GM12878 (cell line): ENCODE results near the gene SLC38A3. TPM values are rescaled to one million over a fixed set of nuclear protein-coding genes. Genes with fewer than 3 reads are reported as not detected.

Source experiments
- ATAC-seq: fragments of 200-7000 bp; cut with Tn5 transposase; 3 replicates; pipeline ENCODE4 v1.9.1; 2020; ENCODE audit warnings: mild to moderate bottlenecking, moderate library complexity
- BruUV-seq: library from RNA; stranded (reverse); fragments of 400-500 nt; replicated peaks from 2 replicates; lab custom pipeline; 2021; lab: Mats Ljungman, UMichigan
- CTCF ChIA-PET: fragments of 300-600 bp; sonication (Branson Sonifier 250); formaldehyde crosslinking; extraction: SDS; loops from one replicate; lab custom pipeline; 2021; ENCODE audit warnings: inconsistent platforms; lab: Yijun Ruan, JAX
- POLR2A ChIA-PET: fragments of 350-600 bp; formaldehyde crosslinking; extraction: SDS; loops from one replicate; lab custom pipeline; 2021; ENCODE audit warnings: inconsistent platforms; lab: Charles Lee
- RAD21 ChIA-PET: fragments of 300-600 bp; sonication (Branson Sonifier 250); formaldehyde crosslinking; loops from one replicate; lab custom pipeline; 2023; ENCODE audit warnings: antibody characterized with exemption; ENCODE audit not compliant: unreplicated experiment; lab: Charles Lee
- SMC1A ChIA-PET: fragments of 300-600 bp; sonication (Branson Sonifier 250); formaldehyde crosslinking; loops from one replicate; lab custom pipeline; 2023; ENCODE audit not compliant: unreplicated experiment, uncharacterized antibody; lab: Charles Lee
- DNase-seq: peaks from one replicate; pipeline ENCODE4 v3.0.0-alpha.2; 2011; ENCODE audit warnings: low read depth, low spot score
- FAIRE-seq: peaks from 3 replicates; lab custom pipeline; 2011; peaks lifted over from hg19 to GRCh38; lab: Jason Lieb, UNC
- H2AFZ ChIP-seq: 2 replicates; pipeline ENCODE4 v1.6.0; 2011; ENCODE audit warnings: low read depth, low read length, control low read depth; ENCODE audit not compliant: control insufficient read depth
- H3K27ac ChIP-seq: 2 replicates; pipeline ENCODE4 v1.5.1; 2011; ENCODE audit warnings: control low read depth; ENCODE audit not compliant: control insufficient read depth, insufficient read depth
- H3K27me3 ChIP-seq, 2 experiments: replicated peaks in 1 of 2; 2 replicates each; pipeline versions ENCODE4 v1.6.0 to v1.6.1; 2011; ENCODE audit warnings: low read length in 1 of 2; ENCODE audit not compliant: control insufficient read depth in 2 of 2, insufficient read depth in 2 of 2
- H3K36me3 ChIP-seq, 2 experiments: 2 replicates each; pipeline ENCODE4 v1.5.1; 2011; ENCODE audit warnings: low read length in 1 of 2; ENCODE audit not compliant: control insufficient read depth in 2 of 2, insufficient read depth in 2 of 2
- H3K4me1 ChIP-seq: 2 replicates; pipeline ENCODE4 v1.6.1; 2011; ENCODE audit warnings: mild to moderate bottlenecking, low read length, moderate library complexity, mixed read lengths; ENCODE audit not compliant: control insufficient read depth, insufficient read depth
- H3K4me2 ChIP-seq: 2 replicates; pipeline ENCODE4 v1.6.0; 2011; ENCODE audit warnings: control low read depth; ENCODE audit not compliant: control insufficient read depth, insufficient read depth
- H3K4me3 ChIP-seq: fragments of 200-600 bp; sonication (generic); 2 replicates; pipeline ENCODE4 v1.5.1; 2016
- H3K79me2 ChIP-seq: 2 replicates; pipeline ENCODE4 v1.6.0; 2011; ENCODE audit warnings: low read length; ENCODE audit not compliant: control insufficient read depth, insufficient read depth
- H3K9ac ChIP-seq: 2 replicates; pipeline ENCODE4 v1.8.0; 2011; ENCODE audit warnings: low read length, control low read depth, mixed read lengths; ENCODE audit not compliant: control insufficient read depth, insufficient read depth
- H3K9me3 ChIP-seq: replicated peaks from 3 replicates; pipeline ENCODE4 v1.5.1; 2011; ENCODE audit warnings: mild to moderate bottlenecking, low read length; ENCODE audit not compliant: control insufficient read depth, insufficient read depth
- H4K20me1 ChIP-seq: 2 replicates; pipeline ENCODE4 v1.6.0; 2011; ENCODE audit not compliant: control insufficient read depth, insufficient read depth
- EGR1 ChIP-seq, 2 experiments: IDR thresholded peaks; 1 replicate in 1 of 2; 2 replicates in 1 of 2; pipeline ENCODE4 v1.6.1; 2011 to 2012; ENCODE audit warnings: low read depth in 2 of 2, low read length in 2 of 2, borderline replicate concordance in 1 of 2, mild to moderate bottlenecking in 1 of 2, moderate library complexity in 1 of 2
- EP300 ChIP-seq, 2 experiments: fragments of 150-350 bp in 1 of 2; IDR thresholded peaks; 2 replicates each; pipeline ENCODE4 v1.6.1; 2011 to 2012; ENCODE audit warnings: low read depth in 2 of 2, low read length in 2 of 2, borderline replicate concordance in 1 of 2, improper control_type of control experiment in 1 of 2, inconsistent platforms in 1 of 2; ENCODE audit not compliant: control insufficient read depth in 1 of 2
- KDM1A ChIP-seq: fragments of 200-600 bp; sonication (generic); IDR thresholded peaks from 2 replicates; pipeline ENCODE4 v1.6.1; 2016; ENCODE audit warnings: borderline replicate concordance
- KLF5 ChIP-seq: fragments of 450-650 bp; IDR thresholded peaks from 2 replicates; pipeline ENCODE4 v1.6.1; 2014; ENCODE audit warnings: mild to moderate bottlenecking; ENCODE audit not compliant: partially characterized antibody
- MYB ChIP-seq: fragments of 150-350 bp; IDR thresholded peaks from 2 replicates; pipeline ENCODE4 v1.6.1; 2014; ENCODE audit warnings: mild to moderate bottlenecking, low read depth, low read length, borderline replicate concordance
- NFXL1 ChIP-seq: fragments of 450-650 bp; IDR thresholded peaks from 2 replicates; pipeline ENCODE4 v1.6.1; 2017; ENCODE audit warnings: antibody characterized with exemption, mild to moderate bottlenecking, borderline replicate concordance
- NR2F1 ChIP-seq: fragments of 450-650 bp; conservative IDR thresholded peaks from 2 replicates; pipeline ENCODE4 v1.6.1; 2017; ENCODE audit warnings: mild to moderate bottlenecking
- PRDM15 ChIP-seq: fragments of 450-650 bp; formaldehyde crosslinking; IDR thresholded peaks from 2 replicates; pipeline ENCODE4 v1.4.0; 2020; ENCODE audit warnings: mild to moderate bottlenecking, moderate library complexity
- RBBP5 ChIP-seq: fragments of 200-600 bp; sonication (generic); conservative IDR thresholded peaks from 2 replicates; pipeline ENCODE4 v1.6.1; 2016
- RUNX3 ChIP-seq: IDR thresholded peaks from 2 replicates; pipeline ENCODE4 v1.6.1; 2012; ENCODE audit warnings: low read length, inconsistent platforms
- SIX5 ChIP-seq: IDR thresholded peaks from 2 replicates; pipeline ENCODE4 v1.6.1; 2011; ENCODE audit warnings: mild to moderate bottlenecking, low read depth, low read length, moderate library complexity; ENCODE audit not compliant: severe bottlenecking
- WRNIP1 ChIP-seq: IDR thresholded peaks from 2 replicates; pipeline ENCODE4 v1.6.1; 2011; ENCODE audit warnings: low read depth, low read length, improper control_type of control experiment, borderline replicate concordance
- WGBS: methylation state at CpG from one replicate; pipeline ENCODE4 v1.1.6; 2016; ENCODE audit warnings: low lambda C conversion rate; ENCODE audit not compliant: insufficient replicate concordance, insufficient coverage; ENCODE audit errors: missing lambda C conversion rate; 5-methylcytosine and 5-hydroxymethylcytosine counted together
- in situ Hi-C: fragments of 300-500 bp; cut with MboI; formaldehyde crosslinking; loops from 9 replicates; pipeline ENCODE4 v1.14.3; 2018; ENCODE audit warnings: mixed read lengths
- intact Hi-C: fragments of 100-400 bp; cut with micrococcal nuclease; formaldehyde crosslinking; loops from one replicate; pipeline ENCODE4 v1.14.2; 2022; ENCODE audit not compliant: unreplicated experiment
- polyA plus RNA-seq, 11 experiments: library from polyadenylated mRNA; depleted of rRNA in 4 of 11; unstranded in 6 of 11; stranded (reverse) in 5 of 11; fragments of >200 nt; fragmentation: Nextera tagmentation in 4 of 11; fragmentation: Illumina TruSeq in 1 of 11; extraction: Ambion mirVana in 4 of 11; extraction: Trizol in 1 of 11; gene quantifications; 1 replicate in 1 of 11; 2 replicates in 10 of 11; pipeline versions ENCODE4 v1.2.1 to v1.2.3, GENCODE V29; 2011 to 2016; ENCODE audit warnings: inconsistent platforms in 2 of 11, missing spikeins in 2 of 11, low read depth in 1 of 11
- total RNA-seq, 4 experiments: library from RNA; depleted of rRNA in 3 of 4; stranded (reverse); fragments of >200 nt in 3 of 4; fragmentation: Illumina TruSeq in 1 of 4; extraction: Trizol in 1 of 4; gene quantifications; 2 replicates each; pipeline versions ENCODE4 v1.2.1 to v1.2.3, GENCODE V29; 2013 to 2021

The SLC38A3 gene
- total and polyA plus RNA-seq, 10 of the 15 experiments (the other 5 are each of a cell fraction or from before 2014, with no cell fraction given): 0.14 TPM; not detected in 9

- in situ Hi-C loops: no loop called here
- POLR2A ChIA-PET: interaction anchor here (1.7 kb wide), 1 partner anchor 10 kb away, joined by 7 read pairs; the partner anchor contains the start of gene GNAI2
- Histone ChIP-seq H4K20me1 (peaks cover 23% of the 10 kb centered on the region), H3K4me1 (peaks cover 55% of the 10 kb centered on the region), H3K27me3 (no peaks in the 10 kb centered on the region), H3K79me2 (peaks cover 83% of the 10 kb centered on the region), H2AFZ (no peak overlapping the region), H3K36me3 (peaks cover 12% of the 10 kb centered on the region in 2 experiments; a peak in 3 of 4 replicates), H3K27ac (no peak overlapping the region), H3K4me2 (peak overlapping the region; percentile 94), H3K9me3 (no peaks in the 10 kb centered on the region), H3K4me3 (peak overlapping the region; percentile 70), H3K9ac (peak overlapping the region; percentile 73)
- SMC1A ChIA-PET: no interaction called here
- no peak for FAIRE-seq
- intact Hi-C loops: no loop called here
- CTCF ChIA-PET: interaction anchor here (1.0 to 3.6 kb wide), 2 partner anchors 18 to 27 kb away, joined by 3 to 42 read pairs; no protein-coding TSS in a partner anchor
- BruUV-seq: no TSS peak
- 89% methylated on average over 16 of the region's 16 CpGs for WGBS
- no peak for TF ChIP-seq KLF5
- no peak for TF ChIP-seq WRNIP1
- TF ChIP-seq EGR1 (IDR thresholded peaks at IDR 0.05; ENCODE audit: borderline replicate concordance in 1 of 2, low read depth in 2 of 2, low read length in 2 of 2): no peak
- no peak for TF ChIP-seq SIX5
- TF ChIP-seq KDM1A: no peak
- TF ChIP-seq MYB: no peak
- no peak for TF ChIP-seq EP300 (IDR thresholded peaks at IDR 0.05; ENCODE audit: borderline replicate concordance in 1 of 2, control insufficient read depth in 1 of 2, low read depth in 2 of 2, low read length in 2 of 2)
- no peak for TF ChIP-seq RBBP5
- TF ChIP-seq NFXL1: no peak
- no peak for TF ChIP-seq RUNX3
- TF ChIP-seq NR2F1: no peak
- no peak for TF ChIP-seq PRDM15 (CRISPR knock-in tag)
- RAD21 ChIA-PET: no interaction called here
- no peak; the same call in 2 of the 3 replicates for ATAC-seq
- DNase-seq: no peak
Observed at GRCh38 chr3:50245251-50245745, 40.2 kb downstream of the SLC38A3 start.
